Tibial artery (tissue), 4 donors: ENCODE results near the gene IFT27.
"Not testable (repeated sequence)": the region's sequence is repeated elsewhere in the genome, so short reads cannot be mapped to it uniquely, and the experiment has no call there.

Experiments used
- DNase-seq, 2 donors: peaks; one replicate each; pipeline ENCODE4 v3.0.0-alpha.2; 2019
- H3K27ac ChIP-seq, 2 donors: fragments of 200-600 bp; sonication (generic) in 1 of 2; 1 replicate in 1 of 2; 2 replicates in 1 of 2; pipeline ENCODE4 v1.5.1; 2018 to 2019; ENCODE audit warnings: mild to moderate bottlenecking in 1 of 2
- H3K27me3 ChIP-seq, 2 donors: fragments of 200-600 bp; sonication (generic) in 1 of 2; one replicate each; pipeline versions ENCODE4 v1.5.1 to v1.6.0; 2016 to 2019
- H3K36me3 ChIP-seq, 3 donors: fragments of 200-600 bp; sonication (generic) in 2 of 3; one replicate each; pipeline ENCODE4 v1.5.1; 2016 to 2019; ENCODE audit warnings: mild to moderate bottlenecking in 2 of 3
- H3K4me1 ChIP-seq, 4 donors: fragments of 200-600 bp; sonication (generic) in 2 of 4; 1 replicate in 3 of 4; 2 replicates in 1 of 4; pipeline ENCODE4 v1.5.1; 2016 to 2019
- H3K4me3 ChIP-seq, 2 donors: fragments of 200-600 bp; sonication (generic) in 1 of 2; 1 replicate in 1 of 2; 2 replicates in 1 of 2; pipeline ENCODE4 v1.5.1; 2018 to 2019; ENCODE audit warnings: mild to moderate bottlenecking in 2 of 2
- H3K9me3 ChIP-seq, 3 donors: fragments of 200-600 bp; sonication (generic) in 1 of 3; one replicate each; pipeline ENCODE4 v1.5.1; 2016 to 2019
- intact Hi-C: fragments of 100-400 bp; cut with DNase I; formaldehyde crosslinking; loops from one replicate; pipeline ENCODE4 v1.15.0; 2023; ENCODE audit warnings: low total_unique reads
- TF ChIP-seq, protein P1 (sequence below), 2 experiments: fragments of 200-600 bp in 1 of 2; fragments of 450-650 bp in 1 of 2; IDR thresholded peaks; one replicate each; pipeline ENCODE4 v1.5.1; 2017 to 2019; ENCODE audit warnings: antibody characterized with exemption in 2 of 2, mild to moderate bottlenecking in 1 of 2, moderate library complexity in 1 of 2

IFT27 gene

GRCh38 chr22:36756031-36756430 is 19.9 kb downstream of the IFT27 start:
- Histone ChIP-seq H3K9me3 (no peaks in the 10 kb centered on the region), H3K27me3 (peaks cover 0 to 41% of the 10 kb centered on the region in 2 donors), H3K4me1 (no peaks in the 10 kb centered on the region), H3K36me3 (peaks cover 0 to 12% (median 0%) of the 10 kb centered on the region in 3 donors), H3K27ac (no peak overlapping the region), H3K4me3 (no peak overlapping the region)
- TF ChIP-seq, protein P1, sequence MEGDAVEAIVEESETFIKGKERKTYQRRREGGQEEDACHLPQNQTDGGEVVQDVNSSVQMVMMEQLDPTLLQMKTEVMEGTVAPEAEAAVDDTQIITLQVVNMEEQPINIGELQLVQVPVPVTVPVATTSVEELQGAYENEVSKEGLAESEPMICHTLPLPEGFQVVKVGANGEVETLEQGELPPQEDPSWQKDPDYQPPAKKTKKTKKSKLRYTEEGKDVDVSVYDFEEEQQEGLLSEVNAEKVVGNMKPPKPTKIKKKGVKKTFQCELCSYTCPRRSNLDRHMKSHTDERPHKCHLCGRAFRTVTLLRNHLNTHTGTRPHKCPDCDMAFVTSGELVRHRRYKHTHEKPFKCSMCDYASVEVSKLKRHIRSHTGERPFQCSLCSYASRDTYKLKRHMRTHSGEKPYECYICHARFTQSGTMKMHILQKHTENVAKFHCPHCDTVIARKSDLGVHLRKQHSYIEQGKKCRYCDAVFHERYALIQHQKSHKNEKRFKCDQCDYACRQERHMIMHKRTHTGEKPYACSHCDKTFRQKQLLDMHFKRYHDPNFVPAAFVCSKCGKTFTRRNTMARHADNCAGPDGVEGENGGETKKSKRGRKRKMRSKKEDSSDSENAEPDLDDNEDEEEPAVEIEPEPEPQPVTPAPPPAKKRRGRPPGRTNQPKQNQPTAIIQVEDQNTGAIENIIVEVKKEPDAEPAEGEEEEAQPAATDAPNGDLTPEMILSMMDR (IDR thresholded peaks at IDR 0.05) = no peak
- DNase-seq = peak in 1 of 2 donors; percentile 41
- intact Hi-C loops = no loop called here

- H3K9me3 ChIP-seq = no peaks in the 10 kb centered on the region
Measured at GRCh38 chr22:36755316-36755715, 20.6 kb downstream of the IFT27 start.

GRCh38 chr22:36754881-36755280 is 21.0 kb downstream of the IFT27 start:
- H3K27ac ChIP-seq, intact Hi-C loops, H3K36me3 ChIP-seq, H3K9me3 ChIP-seq, H3K4me3 ChIP-seq, H3K4me1 ChIP-seq: not testable (repeated sequence)
- peak in 1 of 2 donors; percentile 9 for DNase-seq
- H3K27me3 ChIP-seq = peaks cover 0 to 41% of the 10 kb centered on the region in 2 donors

More at GRCh38 chr22:36755316-36755715, 20.6 kb downstream of the IFT27 start:
- Histone ChIP-seq H3K36me3 (peaks cover 0 to 7% (median 0%) of the 10 kb centered on the region in 3 donors), H3K4me3 (no peak overlapping the region), H3K27ac (no peak overlapping the region), H3K27me3 (peaks cover 0 to 41% of the 10 kb centered on the region in 2 donors), H3K4me1 (no peaks in the 10 kb centered on the region)
- intact Hi-C loops = no loop called here
- TF ChIP-seq, protein P1 (IDR thresholded peaks at IDR 0.05) = no peak
- peak in 1 of 2 donors; percentile 3 for DNase-seq

- intact Hi-C loops = no loop called here
- DNase-seq = peak in 1 of 2 donors; percentile 42
- no peaks in the 10 kb centered on the region for H3K36me3 ChIP-seq
- no peaks in the 10 kb centered on the region for H3K9me3 ChIP-seq
- H3K4me1 ChIP-seq = no peaks in the 10 kb centered on the region
- TF ChIP-seq, protein P1 (IDR thresholded peaks at IDR 0.05) = no peak
- H3K27ac ChIP-seq = no peak overlapping the region
- H3K27me3 ChIP-seq = peaks cover 0 to 41% of the 10 kb centered on the region in 2 donors
- H3K4me3 ChIP-seq = no peak overlapping the region
Measured at GRCh38 chr22:36753916-36754315, 22.0 kb downstream of the IFT27 start.

- H3K36me3 ChIP-seq = no peaks in the 10 kb centered on the region
- H3K4me3 ChIP-seq = no peak overlapping the region
- H3K27me3 ChIP-seq = peaks cover 0 to 41% of the 10 kb centered on the region in 2 donors
- intact Hi-C loops = no loop called here
- TF ChIP-seq, protein P1 (IDR thresholded peaks at IDR 0.05) = no peak
- H3K27ac ChIP-seq = no peak overlapping the region
- H3K9me3 ChIP-seq = no peaks in the 10 kb centered on the region
- no peaks in the 10 kb centered on the region for H3K4me1 ChIP-seq
- DNase-seq = peak in 1 of 2 donors; percentile 17
Measured at GRCh38 chr22:36753120-36753802, 22.7 kb downstream of the IFT27 start.

- TF ChIP-seq, protein P1 (IDR thresholded peaks at IDR 0.05) = no peak
- peaks cover 0 to 42% of the 10 kb centered on the region in 2 donors for H3K27me3 ChIP-seq
- H3K4me1 ChIP-seq = no peaks in the 10 kb centered on the region
- no peak overlapping the region for H3K4me3 ChIP-seq
- H3K9me3 ChIP-seq = no peaks in the 10 kb centered on the region
- intact Hi-C loops = no loop called here
- H3K36me3 ChIP-seq = no peaks in the 10 kb centered on the region
- DNase-seq = peak in 1 of 2 donors; percentile 54
- no peak overlapping the region for H3K27ac ChIP-seq
Measured at GRCh38 chr22:36746375-36746970, 29.4 kb downstream of the IFT27 start.
